SK-N-SH treated with all-trans-retinoic acid at 6 μM for 48 hours (cell line): Measurements from ENCODE around the gene AP5Z1.

Source experiments
- ATAC-seq: fragments of 200-7000 bp; cut with Tn5 transposase; 3 replicates; pipeline ENCODE4 v1.9.1; 2020; ENCODE audit warnings: mild to moderate bottlenecking, moderate library complexity
- CSDC2 ChIP-seq: fragments of 250-450 bp; sonication (Bioruptor Pico); IDR thresholded peaks from 2 replicates; pipeline ENCODE4 v1.5.0; 2020; ENCODE audit warnings: mild to moderate bottlenecking, moderate library complexity
- ESRRG ChIP-seq: fragments of 250-450 bp; sonication (Bioruptor Pico); IDR thresholded peaks from 2 replicates; pipeline ENCODE4 v1.6.1; 2021; ENCODE audit warnings: mild to moderate bottlenecking
- GLIS3 ChIP-seq: fragments of 250-450 bp; sonication (Bioruptor Pico); IDR thresholded peaks from 2 replicates; pipeline ENCODE4 v1.5.0; 2020; ENCODE audit warnings: mild to moderate bottlenecking, moderate library complexity
- ISL1 ChIP-seq: fragments of 250-450 bp; sonication (Bioruptor Pico); IDR thresholded peaks from 2 replicates; pipeline ENCODE4 v2.1.2; 2022; ENCODE audit warnings: mild to moderate bottlenecking, moderate library complexity
- OSR1 ChIP-seq: fragments of 250-450 bp; sonication (Bioruptor Pico); IDR thresholded peaks from 2 replicates; pipeline ENCODE4 v1.8.0; 2022; ENCODE audit warnings: moderate library complexity, mild to moderate bottlenecking, inconsistent platforms
- PPARA ChIP-seq: fragments of 250-450 bp; sonication (Bioruptor Pico); IDR thresholded peaks from 2 replicates; pipeline ENCODE4 v1.5.0; 2020; ENCODE audit warnings: mild to moderate bottlenecking, borderline replicate concordance
- SNAI2 ChIP-seq: fragments of 250-450 bp; sonication (Bioruptor Pico); IDR thresholded peaks from 2 replicates; pipeline ENCODE4 v1.5.0; 2020; ENCODE audit warnings: mild to moderate bottlenecking, moderate library complexity
- TCF4 ChIP-seq: fragments of 250-450 bp; sonication (Bioruptor Pico); IDR thresholded peaks from 2 replicates; pipeline ENCODE4 v1.8.0; 2021; ENCODE audit warnings: mild to moderate bottlenecking, moderate library complexity, borderline replicate concordance
- TOX ChIP-seq: fragments of 250-450 bp; sonication (Bioruptor Pico); IDR thresholded peaks from 2 replicates; pipeline ENCODE4 v1.8.0; 2021; ENCODE audit warnings: mild to moderate bottlenecking, moderate library complexity, borderline replicate concordance
- ZC3H10 ChIP-seq: fragments of 250-450 bp; sonication (Bioruptor Pico); IDR thresholded peaks from 2 replicates; pipeline ENCODE4 v1.5.1; 2021; ENCODE audit warnings: mild to moderate bottlenecking, moderate library complexity
- ZFP3 ChIP-seq: fragments of 250-450 bp; sonication (Bioruptor Pico); IDR thresholded peaks from 2 replicates; pipeline ENCODE4 v1.5.0; 2020; ENCODE audit warnings: mild to moderate bottlenecking, moderate library complexity
- ZFP30 ChIP-seq: fragments of 450-650 bp; formaldehyde crosslinking; IDR thresholded peaks from 2 replicates; pipeline ENCODE4 v1.5.0; 2022; ENCODE audit warnings: mild to moderate bottlenecking, moderate library complexity
- ZNF565 ChIP-seq: fragments of 450-650 bp; formaldehyde crosslinking; conservative IDR thresholded peaks from 2 replicates; pipeline ENCODE4 v1.5.0; 2020; ENCODE audit warnings: low read depth, mild to moderate bottlenecking, moderate library complexity
- ZNF70 ChIP-seq: fragments of 450-650 bp; formaldehyde crosslinking; IDR thresholded peaks from 2 replicates; pipeline ENCODE4 v1.5.0; 2020; ENCODE audit warnings: mild to moderate bottlenecking, moderate library complexity
- ZNF8 ChIP-seq: fragments of 450-650 bp; formaldehyde crosslinking; IDR thresholded peaks from 2 replicates; pipeline ENCODE4 v1.5.0; 2020; ENCODE audit warnings: mild to moderate bottlenecking, moderate library complexity
- TF ChIP-seq, protein P1 (sequence below): fragments of 250-450 bp; sonication (Bioruptor Pico); IDR thresholded peaks from 2 replicates; pipeline ENCODE4 v1.8.0; 2020; ENCODE audit warnings: mild to moderate bottlenecking, moderate library complexity, borderline replicate concordance
- TF ChIP-seq, protein P2 (sequence below): fragments of 250-450 bp; sonication (Bioruptor Pico); IDR thresholded peaks from 2 replicates; pipeline ENCODE4 v1.5.0; 2020; ENCODE audit warnings: mild to moderate bottlenecking, moderate library complexity
- TF ChIP-seq, protein P3 (sequence below): fragments of 250-450 bp; sonication (Bioruptor Pico); IDR thresholded peaks from 2 replicates; pipeline ENCODE4 v1.8.0; 2021; ENCODE audit warnings: low read depth, mild to moderate bottlenecking, moderate library complexity, borderline replicate concordance
- TF ChIP-seq, protein P4 (sequence below): fragments of 250-450 bp; sonication (Bioruptor Pico); IDR thresholded peaks from 2 replicates; pipeline ENCODE4 v1.5.1; 2021; ENCODE audit warnings: mild to moderate bottlenecking, moderate library complexity
- TF ChIP-seq, protein P5 (sequence below): fragments of 250-450 bp; sonication (Bioruptor Pico); IDR thresholded peaks from 2 replicates; pipeline ENCODE4 v1.5.1; 2020; ENCODE audit warnings: low read depth, mild to moderate bottlenecking, moderate library complexity

Gene AP5Z1

DNA sequence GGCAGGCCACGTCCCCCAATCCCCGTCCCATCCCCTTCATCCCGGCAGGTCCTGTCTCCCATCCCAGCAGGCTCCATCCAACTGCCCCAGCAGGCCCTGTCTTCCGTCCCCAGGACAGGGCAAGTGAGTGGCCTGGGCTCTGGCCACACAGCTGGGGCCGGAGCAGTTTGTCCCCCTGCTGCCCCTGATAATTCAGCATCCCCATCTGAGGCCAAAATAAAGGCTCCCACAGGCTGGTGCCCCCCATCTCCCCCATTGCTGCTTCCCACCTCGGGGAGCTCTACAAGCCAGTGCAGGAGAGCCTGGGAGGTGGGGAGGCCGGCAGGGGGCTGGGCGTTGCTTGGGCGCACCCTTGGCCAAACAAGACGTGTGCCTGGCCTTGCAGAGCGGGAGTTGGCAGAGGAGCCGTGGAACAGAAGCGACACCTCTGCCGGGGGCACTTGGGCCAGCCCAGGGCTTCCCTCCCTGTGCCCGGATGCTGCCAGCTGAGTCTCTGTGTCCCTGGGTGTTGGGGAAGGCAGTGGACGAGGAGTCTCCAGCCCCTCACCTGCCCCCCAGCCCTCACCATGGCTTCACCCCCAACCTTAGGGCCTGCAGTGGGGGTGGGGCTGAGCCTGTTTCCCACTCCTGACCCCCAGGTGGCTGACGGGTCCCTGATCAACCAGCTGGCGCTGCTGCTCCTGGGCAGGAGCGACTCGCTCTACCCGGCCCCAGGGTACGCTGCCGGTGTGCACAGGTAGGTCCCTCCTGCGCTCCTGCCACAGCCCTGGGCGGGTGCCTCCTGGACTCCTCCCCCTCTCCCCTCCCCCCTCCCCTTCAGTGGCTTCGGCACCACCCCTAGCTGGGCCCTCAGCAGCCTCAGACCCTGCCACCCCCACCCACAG, 14.0 kb downstream of the AP5Z1 start:
- TF ChIP-seq, protein P1, sequence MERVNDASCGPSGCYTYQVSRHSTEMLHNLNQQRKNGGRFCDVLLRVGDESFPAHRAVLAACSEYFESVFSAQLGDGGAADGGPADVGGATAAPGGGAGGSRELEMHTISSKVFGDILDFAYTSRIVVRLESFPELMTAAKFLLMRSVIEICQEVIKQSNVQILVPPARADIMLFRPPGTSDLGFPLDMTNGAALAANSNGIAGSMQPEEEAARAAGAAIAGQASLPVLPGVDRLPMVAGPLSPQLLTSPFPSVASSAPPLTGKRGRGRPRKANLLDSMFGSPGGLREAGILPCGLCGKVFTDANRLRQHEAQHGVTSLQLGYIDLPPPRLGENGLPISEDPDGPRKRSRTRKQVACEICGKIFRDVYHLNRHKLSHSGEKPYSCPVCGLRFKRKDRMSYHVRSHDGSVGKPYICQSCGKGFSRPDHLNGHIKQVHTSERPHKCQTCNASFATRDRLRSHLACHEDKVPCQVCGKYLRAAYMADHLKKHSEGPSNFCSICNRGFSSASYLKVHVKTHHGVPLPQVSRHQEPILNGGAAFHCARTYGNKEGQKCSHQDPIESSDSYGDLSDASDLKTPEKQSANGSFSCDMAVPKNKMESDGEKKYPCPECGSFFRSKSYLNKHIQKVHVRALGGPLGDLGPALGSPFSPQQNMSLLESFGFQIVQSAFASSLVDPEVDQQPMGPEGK (CRISPR knock-in tag), result no peak
- TF ChIP-seq OSR1 (no peak), TCF4 (no peak), ZC3H10 (CRISPR knock-in tag) (no peak), CSDC2 (CRISPR knock-in tag) (no peak), SNAI2 (CRISPR knock-in tag) (no peak), ZNF8 (CRISPR knock-in tag) (no peak), ZNF565 (CRISPR knock-in tag) (no peak), ZNF70 (no peak), TOX (CRISPR knock-in tag) (no peak), ISL1 (CRISPR knock-in tag) (no peak), GLIS3 (CRISPR knock-in tag) (no peak)
- no peak for ATAC-seq

DNA sequence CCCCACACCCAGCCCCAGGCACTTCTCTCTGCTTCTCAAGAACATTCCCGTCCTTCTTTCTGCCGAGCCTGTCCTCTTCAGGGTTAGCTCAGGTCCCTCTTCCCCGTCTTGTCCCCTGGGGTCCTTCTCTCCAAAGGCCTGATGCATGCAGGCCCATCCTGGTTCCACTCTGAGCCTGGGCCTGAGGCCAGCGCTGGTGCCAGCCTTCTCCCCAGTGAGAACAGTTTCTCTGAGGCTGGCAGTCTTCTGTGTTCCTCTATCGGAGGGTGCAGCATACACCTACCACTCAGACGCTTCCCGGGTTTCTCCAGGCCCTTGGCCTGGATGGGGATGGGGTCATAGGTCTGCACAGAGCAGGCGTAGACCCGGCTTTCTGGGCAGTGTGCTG, 14.6 kb downstream of the AP5Z1 start:
- TF ChIP-seq, protein P1 (CRISPR knock-in tag), result no peak
- TF ChIP-seq, protein P2, sequence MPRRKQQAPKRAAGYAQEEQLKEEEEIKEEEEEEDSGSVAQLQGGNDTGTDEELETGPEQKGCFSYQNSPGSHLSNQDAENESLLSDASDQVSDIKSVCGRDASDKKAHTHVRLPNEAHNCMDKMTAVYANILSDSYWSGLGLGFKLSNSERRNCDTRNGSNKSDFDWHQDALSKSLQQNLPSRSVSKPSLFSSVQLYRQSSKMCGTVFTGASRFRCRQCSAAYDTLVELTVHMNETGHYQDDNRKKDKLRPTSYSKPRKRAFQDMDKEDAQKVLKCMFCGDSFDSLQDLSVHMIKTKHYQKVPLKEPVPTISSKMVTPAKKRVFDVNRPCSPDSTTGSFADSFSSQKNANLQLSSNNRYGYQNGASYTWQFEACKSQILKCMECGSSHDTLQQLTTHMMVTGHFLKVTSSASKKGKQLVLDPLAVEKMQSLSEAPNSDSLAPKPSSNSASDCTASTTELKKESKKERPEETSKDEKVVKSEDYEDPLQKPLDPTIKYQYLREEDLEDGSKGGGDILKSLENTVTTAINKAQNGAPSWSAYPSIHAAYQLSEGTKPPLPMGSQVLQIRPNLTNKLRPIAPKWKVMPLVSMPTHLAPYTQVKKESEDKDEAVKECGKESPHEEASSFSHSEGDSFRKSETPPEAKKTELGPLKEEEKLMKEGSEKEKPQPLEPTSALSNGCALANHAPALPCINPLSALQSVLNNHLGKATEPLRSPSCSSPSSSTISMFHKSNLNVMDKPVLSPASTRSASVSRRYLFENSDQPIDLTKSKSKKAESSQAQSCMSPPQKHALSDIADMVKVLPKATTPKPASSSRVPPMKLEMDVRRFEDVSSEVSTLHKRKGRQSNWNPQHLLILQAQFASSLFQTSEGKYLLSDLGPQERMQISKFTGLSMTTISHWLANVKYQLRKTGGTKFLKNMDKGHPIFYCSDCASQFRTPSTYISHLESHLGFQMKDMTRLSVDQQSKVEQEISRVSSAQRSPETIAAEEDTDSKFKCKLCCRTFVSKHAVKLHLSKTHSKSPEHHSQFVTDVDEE (CRISPR knock-in tag), result no peak
- TF ChIP-seq ZFP30 (CRISPR knock-in tag) (no peak), GLIS3 (CRISPR knock-in tag) (no peak), PPARA (CRISPR knock-in tag) (no peak), TCF4 (no peak), ZNF70 (no peak)
- TF ChIP-seq, protein P3, sequence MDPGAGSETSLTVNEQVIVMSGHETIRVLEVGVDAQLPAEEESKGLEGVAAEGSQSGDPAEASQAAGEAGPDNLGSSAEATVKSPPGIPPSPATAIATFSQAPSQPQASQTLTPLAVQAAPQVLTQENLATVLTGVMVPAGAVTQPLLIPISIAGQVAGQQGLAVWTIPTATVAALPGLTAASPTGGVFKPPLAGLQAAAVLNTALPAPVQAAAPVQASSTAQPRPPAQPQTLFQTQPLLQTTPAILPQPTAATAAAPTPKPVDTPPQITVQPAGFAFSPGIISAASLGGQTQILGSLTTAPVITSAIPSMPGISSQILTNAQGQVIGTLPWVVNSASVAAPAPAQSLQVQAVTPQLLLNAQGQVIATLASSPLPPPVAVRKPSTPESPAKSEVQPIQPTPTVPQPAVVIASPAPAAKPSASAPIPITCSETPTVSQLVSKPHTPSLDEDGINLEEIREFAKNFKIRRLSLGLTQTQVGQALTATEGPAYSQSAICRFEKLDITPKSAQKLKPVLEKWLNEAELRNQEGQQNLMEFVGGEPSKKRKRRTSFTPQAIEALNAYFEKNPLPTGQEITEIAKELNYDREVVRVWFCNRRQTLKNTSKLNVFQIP (CRISPR knock-in tag), result no peak
- no peak for ATAC-seq

DNA sequence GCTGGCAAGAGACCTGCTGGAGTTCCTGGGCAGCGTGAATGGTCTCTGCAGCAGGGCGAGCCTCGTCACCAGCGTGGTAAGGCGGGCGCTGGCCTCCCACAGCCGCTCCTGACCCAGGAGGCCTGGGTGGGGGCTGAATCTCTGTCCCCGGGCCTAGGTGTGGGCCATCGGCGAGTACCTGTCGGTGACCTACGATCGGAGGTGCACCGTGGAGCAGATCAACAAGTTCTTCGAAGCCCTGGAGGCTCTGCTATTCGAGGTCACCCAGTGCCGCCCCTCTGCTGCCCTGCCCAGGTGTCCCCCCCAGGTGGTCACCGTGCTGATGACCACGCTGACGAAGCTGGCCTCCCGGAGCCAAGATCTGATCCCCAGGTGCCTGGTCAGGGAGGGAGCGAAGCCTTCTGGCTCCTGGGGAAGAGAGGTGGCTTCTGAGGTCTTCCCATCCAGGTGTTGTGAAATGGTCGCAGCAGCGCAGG, 15.1 kb downstream of the AP5Z1 start:
- no peak for ATAC-seq
- TF ChIP-seq ZNF565 (CRISPR knock-in tag) (no peak), ISL1 (CRISPR knock-in tag) (no peak), SNAI2 (CRISPR knock-in tag) (no peak), TOX (CRISPR knock-in tag) (no peak), ZFP3 (CRISPR knock-in tag) (no peak), ESRRG (CRISPR knock-in tag) (no peak), ZNF8 (CRISPR knock-in tag) (no peak), OSR1 (no peak), GLIS3 (CRISPR knock-in tag) (no peak)
- TF ChIP-seq, protein P3 (CRISPR knock-in tag), result no peak
- TF ChIP-seq, protein P4, sequence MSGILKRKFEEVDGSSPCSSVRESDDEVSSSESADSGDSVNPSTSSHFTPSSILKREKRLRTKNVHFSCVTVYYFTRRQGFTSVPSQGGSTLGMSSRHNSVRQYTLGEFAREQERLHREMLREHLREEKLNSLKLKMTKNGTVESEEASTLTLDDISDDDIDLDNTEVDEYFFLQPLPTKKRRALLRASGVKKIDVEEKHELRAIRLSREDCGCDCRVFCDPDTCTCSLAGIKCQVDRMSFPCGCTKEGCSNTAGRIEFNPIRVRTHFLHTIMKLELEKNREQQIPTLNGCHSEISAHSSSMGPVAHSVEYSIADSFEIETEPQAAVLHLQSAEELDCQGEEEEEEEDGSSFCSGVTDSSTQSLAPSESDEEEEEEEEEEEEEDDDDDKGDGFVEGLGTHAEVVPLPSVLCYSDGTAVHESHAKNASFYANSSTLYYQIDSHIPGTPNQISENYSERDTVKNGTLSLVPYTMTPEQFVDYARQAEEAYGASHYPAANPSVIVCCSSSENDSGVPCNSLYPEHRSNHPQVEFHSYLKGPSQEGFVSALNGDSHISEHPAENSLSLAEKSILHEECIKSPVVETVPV (CRISPR knock-in tag), result no peak
- TF ChIP-seq, protein P5, sequence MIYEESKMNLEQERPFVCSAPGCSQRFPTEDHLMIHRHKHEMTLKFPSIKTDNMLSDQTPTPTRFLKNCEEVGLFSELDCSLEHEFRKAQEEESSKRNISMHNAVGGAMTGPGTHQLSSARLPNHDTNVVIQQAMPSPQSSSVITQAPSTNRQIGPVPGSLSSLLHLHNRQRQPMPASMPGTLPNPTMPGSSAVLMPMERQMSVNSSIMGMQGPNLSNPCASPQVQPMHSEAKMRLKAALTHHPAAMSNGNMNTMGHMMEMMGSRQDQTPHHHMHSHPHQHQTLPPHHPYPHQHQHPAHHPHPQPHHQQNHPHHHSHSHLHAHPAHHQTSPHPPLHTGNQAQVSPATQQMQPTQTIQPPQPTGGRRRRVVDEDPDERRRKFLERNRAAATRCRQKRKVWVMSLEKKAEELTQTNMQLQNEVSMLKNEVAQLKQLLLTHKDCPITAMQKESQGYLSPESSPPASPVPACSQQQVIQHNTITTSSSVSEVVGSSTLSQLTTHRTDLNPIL (CRISPR knock-in tag), result no peak
- TF ChIP-seq, protein P2 (CRISPR knock-in tag), result no peak
